Body of pancreas (tissue), 4 donors: ENCODE results near the gene DLG2. TPM values are rescaled to one million over a fixed set of nuclear protein-coding genes. Genes with fewer than 3 reads are reported as not detected.

ENCODE experiments used
- ATAC-seq: fragments of 150-250 bp; one replicate; pipeline ENCODE4 v1.9.1; 2016
- DNase-seq, 4 donors: peaks; one replicate each; pipeline ENCODE4 v3.0.0-alpha.2; 2019
- H3K27ac ChIP-seq, 4 donors: fragments of 200-600 bp; sonication (generic); 1 replicate in 3 of 4; 2 replicates in 1 of 4; pipeline versions ENCODE4 v1.5.1 to v1.6.1; 2016 to 2019; ENCODE audit warnings: mild to moderate bottlenecking in 1 of 4, mixed read lengths in 1 of 4, moderate library complexity in 1 of 4
- H3K27me3 ChIP-seq, 2 donors: fragments of 200-600 bp; sonication (generic); one replicate each; pipeline ENCODE4 v1.6.0; 2016; ENCODE audit warnings: mild to moderate bottlenecking in 1 of 2
- H3K36me3 ChIP-seq, 2 donors: fragments of 200-600 bp; sonication (generic); replicated peaks in 1 of 2; 2 replicates each; pipeline ENCODE4 v1.5.1; 2016; ENCODE audit warnings: low read depth in 2 of 2; ENCODE audit not compliant: insufficient read depth in 1 of 2
- H3K4me1 ChIP-seq: fragments of 200-600 bp; sonication (generic); one replicate; pipeline ENCODE4 v1.6.0; 2016
- H3K4me3 ChIP-seq, 2 donors: fragments of 200-600 bp; sonication (generic); 1 replicate in 1 of 2; 2 replicates in 1 of 2; pipeline ENCODE4 v1.5.1; 2016 to 2019
- H3K9me3 ChIP-seq, 3 donors: fragments of 200-600 bp; sonication (generic); 1 replicate in 2 of 3; 2 replicates in 1 of 3; pipeline ENCODE4 v1.5.1; 2016
- CTCF ChIP-seq, 7 experiments: fragments of 450-650 bp in 4 of 7; fragments of 200-600 bp in 3 of 7; sonication (generic) in 3 of 7; IDR thresholded peaks; one replicate each; pipeline ENCODE4 v1.5.1; 2016 to 2019; ENCODE audit warnings: antibody characterized with exemption in 7 of 7
- POLR2A ChIP-seq, 3 donors: fragments of 450-650 bp; IDR thresholded peaks; one replicate each; pipeline ENCODE4 v1.6.1; 2016; ENCODE audit warnings: antibody characterized with exemption in 3 of 3, mild to moderate bottlenecking in 2 of 3
- WGBS, 2 donors: methylation state at CpG; one replicate each; pipeline ENCODE4 v1.1.5; 2017; 5-methylcytosine and 5-hydroxymethylcytosine counted together
- intact Hi-C: fragments of 100-400 bp; cut with DNase I; formaldehyde crosslinking; loops from one replicate; pipeline ENCODE4 v1.15.1; 2023
- total RNA-seq, 2 donors: library from RNA; depleted of rRNA; stranded (reverse); fragments of >200 nt; gene quantifications; one replicate each; pipeline ENCODE4 v1.1.0, GENCODE V29; 2016

The DLG2 gene
- total RNA-seq, 2 donors from 2014 or later, result 6.0 to 13.2 TPM

- H3K36me3 ChIP-seq, result no peaks in the 10 kb centered on the region
- DNase-seq, result no peak
- ATAC-seq, result no peak
- no peak overlapping the region for H3K4me3 ChIP-seq
- TF ChIP-seq POLR2A (IDR thresholded peaks at IDR 0.05) (no peak), CTCF (IDR thresholded peaks at IDR 0.05) (no peak)
- intact Hi-C loops, result no loop called here
- WGBS, 2 donors, result 90% methylated on average over 1 of the region's 1 CpG; no CpG with 5 or more reads in 1 of the 2 donors
- peaks cover 0 to 14% (median 2%) of the 10 kb centered on the region in 3 donors for H3K9me3 ChIP-seq
- H3K27me3 ChIP-seq, result no peaks in the 10 kb centered on the region
- H3K27ac ChIP-seq, result no peak overlapping the region
- no peaks in the 10 kb centered on the region for H3K4me1 ChIP-seq
Observed at GRCh38 chr11:85481862-85482261, 145.3 kb downstream of the DLG2 start.

GRCh38 chr11:85475660-85476517 is 151.3 kb downstream of the DLG2 start:
- H3K9me3 ChIP-seq, result peaks cover 0 to 2% (median 0%) of the 10 kb centered on the region in 3 donors
- no peak for TF ChIP-seq POLR2A (IDR thresholded peaks at IDR 0.05)
- no peak for TF ChIP-seq CTCF (IDR thresholded peaks at IDR 0.05)
- H3K27me3 ChIP-seq, result no peaks in the 10 kb centered on the region
- whole genome bisulfite sequencing, 2 donors, result 59 to 68% methylated on average over 7 of the region's 7 CpGs
- H3K4me1 ChIP-seq, result no peaks in the 10 kb centered on the region
- H3K4me3 ChIP-seq, result no peak overlapping the region
- intact Hi-C loops, result no loop called here
- DNase-seq (no peak), ATAC-seq (no peak)
- H3K36me3 ChIP-seq, result no peaks in the 10 kb centered on the region
- H3K27ac ChIP-seq, result no peak overlapping the region

GRCh38 chr11:85472953-85473352 is 154.2 kb downstream of the DLG2 start:
- peak in 1 of 4 donors; percentile 11 for DNase-seq
- ATAC-seq, result no peak
- Histone ChIP-seq H3K9me3 (no peaks in the 10 kb centered on the region), H3K4me3 (no peak overlapping the region), H3K27ac (no peak overlapping the region), H3K27me3 (no peaks in the 10 kb centered on the region), H3K36me3 (no peaks in the 10 kb centered on the region), H3K4me1 (no peaks in the 10 kb centered on the region)
- no peak for TF ChIP-seq POLR2A (IDR thresholded peaks at IDR 0.05)
- TF ChIP-seq CTCF (IDR thresholded peaks at IDR 0.05), result no peak
- intact Hi-C loops, result no loop called here
- WGBS, 2 donors, result 93 to 100% methylated on average over 5 to 6 of the region's 6 CpGs

GRCh38 chr11:85464283-85464682 is 162.9 kb downstream of the DLG2 start:
- DNase-seq (no peak), ATAC-seq (no peak)
- Histone ChIP-seq H3K27ac (no peak overlapping the region), H3K27me3 (no peaks in the 10 kb centered on the region), H3K4me1 (no peaks in the 10 kb centered on the region), H3K9me3 (peaks cover 0 to 6% (median 0%) of the 10 kb centered on the region in 3 donors), H3K36me3 (no peaks in the 10 kb centered on the region), H3K4me3 (no peak overlapping the region)
- 75 to 78% methylated on average over 2 of the region's 2 CpGs for WGBS, 2 donors
- TF ChIP-seq CTCF (IDR thresholded peaks at IDR 0.05) (no peak), POLR2A (IDR thresholded peaks at IDR 0.05) (no peak)
- intact Hi-C loops, result no loop called here

- Histone ChIP-seq H3K27me3 (no peaks in the 10 kb centered on the region), H3K4me1 (no peaks in the 10 kb centered on the region), H3K4me3 (no peak overlapping the region), H3K27ac (no peak overlapping the region), H3K9me3 (peaks cover 0 to 12% (median 0%) of the 10 kb centered on the region in 3 donors), H3K36me3 (no peaks in the 10 kb centered on the region)
- 59 to 71% methylated on average over 3 to 4 of the region's 4 CpGs for WGBS, 2 donors
- TF ChIP-seq CTCF (IDR thresholded peaks at IDR 0.05), result no peak
- TF ChIP-seq POLR2A (IDR thresholded peaks at IDR 0.05), result no peak
- intact Hi-C loops, result no loop called here
- ATAC-seq, result no peak
- no peak for DNase-seq
Observed at GRCh38 chr11:85459304-85459703, 167.8 kb downstream of the DLG2 start.
